Measurements from ENCODE around the gene CHAT.

- no peak for TF ChIP-seq POLR2AphosphoS5 (IDR thresholded peaks at IDR 0.05; ENCODE audit: low read depth, low read length)
- no peak for TF ChIP-seq REST (IDR thresholded peaks at IDR 0.05; ENCODE audit: insufficient read depth in 1 of 2, low read depth in 2 of 2, low read length in 2 of 2)
- no peak for TF ChIP-seq SIN3A (IDR thresholded peaks at IDR 0.05; ENCODE audit: borderline replicate concordance, insufficient read depth, low read length)
These were observed 36.5 kb upstream of the CHAT start for GRCh38 chr10:49577182-49577925.

All from PFSK-1 (cell line).